DND-41 (cell line): ENCODE data around the gene AMFR.

Source experiments
- ATAC-seq: fragments of 200-7000 bp; cut with Tn5 transposase; 3 replicates; pipeline ENCODE4 v1.9.1; 2021; ENCODE audit warnings: low read depth; ENCODE audit not compliant: insufficient read depth
- DNase-seq: peaks from one replicate; pipeline ENCODE4 v3.0.0-alpha.2; 2020
- H2AFZ ChIP-seq: 2 replicates; pipeline ENCODE4 v1.6.0; 2012; ENCODE audit warnings: low read depth, low read length
- H3K27ac ChIP-seq: 2 replicates; pipeline ENCODE4 v1.5.1; 2012; ENCODE audit warnings: low read length, inconsistent platforms
- H3K27me3 ChIP-seq: fragments of 200-600 bp; sonication (generic); 2 replicates; pipeline ENCODE4 v1.6.0; 2012; ENCODE audit warnings: low read length, mild to moderate bottlenecking, inconsistent platforms; ENCODE audit not compliant: insufficient read depth, poor library complexity
- H3K36me3 ChIP-seq: 2 replicates; pipeline ENCODE4 v1.5.1; 2012; ENCODE audit warnings: low read length, inconsistent platforms; ENCODE audit not compliant: insufficient read depth
- H3K4me1 ChIP-seq: 2 replicates; pipeline ENCODE4 v1.5.1; 2012; ENCODE audit warnings: mild to moderate bottlenecking, low read length; ENCODE audit not compliant: insufficient read depth
- H3K4me2 ChIP-seq: 2 replicates; pipeline ENCODE4 v1.6.0; 2012; ENCODE audit warnings: mild to moderate bottlenecking, moderate library complexity, low read length, inconsistent platforms; ENCODE audit not compliant: insufficient read depth
- H3K4me3 ChIP-seq, 2 experiments: fragments of 200-600 bp in 1 of 2; shearing (Covaris generic) in 1 of 2; 2 replicates each; pipeline ENCODE4 v1.5.1; 2012 to 2016; ENCODE audit warnings: inconsistent platforms in 2 of 2, low read length in 2 of 2, mild to moderate bottlenecking in 2 of 2, low read depth in 1 of 2, moderate library complexity in 1 of 2
- H3K79me2 ChIP-seq: 2 replicates; pipeline ENCODE4 v1.6.0; 2012; ENCODE audit warnings: low read length, inconsistent platforms; ENCODE audit not compliant: insufficient read depth
- H3K9ac ChIP-seq: 2 replicates; pipeline ENCODE4 v1.6.0; 2012; ENCODE audit warnings: low read depth, mild to moderate bottlenecking, inconsistent platforms, low read length, moderate library complexity
- H3K9me3 ChIP-seq: 2 replicates; pipeline ENCODE4 v1.5.1; 2012; ENCODE audit warnings: low read length, moderate library complexity, mild to moderate bottlenecking, inconsistent platforms; ENCODE audit not compliant: insufficient read depth, severe bottlenecking
- H4K20me1 ChIP-seq: 2 replicates; pipeline ENCODE4 v1.6.0; 2012; ENCODE audit warnings: low read length; ENCODE audit not compliant: insufficient read depth
- CTCF ChIP-seq: IDR thresholded peaks from 2 replicates; pipeline ENCODE4 v1.5.1; 2012; ENCODE audit warnings: borderline replicate concordance, low read length, moderate library complexity, mild to moderate bottlenecking; ENCODE audit not compliant: poor library complexity, severe bottlenecking; ENCODE audit errors: extremely low read depth
- EZH2 ChIP-seq: IDR thresholded peaks from 3 replicates; pipeline ENCODE4 v1.6.1; 2012; ENCODE audit warnings: borderline replicate concordance, low read depth, mild to moderate bottlenecking, moderate library complexity, low read length, inconsistent platforms; ENCODE audit not compliant: severe bottlenecking

Gene AMFR

DNA sequence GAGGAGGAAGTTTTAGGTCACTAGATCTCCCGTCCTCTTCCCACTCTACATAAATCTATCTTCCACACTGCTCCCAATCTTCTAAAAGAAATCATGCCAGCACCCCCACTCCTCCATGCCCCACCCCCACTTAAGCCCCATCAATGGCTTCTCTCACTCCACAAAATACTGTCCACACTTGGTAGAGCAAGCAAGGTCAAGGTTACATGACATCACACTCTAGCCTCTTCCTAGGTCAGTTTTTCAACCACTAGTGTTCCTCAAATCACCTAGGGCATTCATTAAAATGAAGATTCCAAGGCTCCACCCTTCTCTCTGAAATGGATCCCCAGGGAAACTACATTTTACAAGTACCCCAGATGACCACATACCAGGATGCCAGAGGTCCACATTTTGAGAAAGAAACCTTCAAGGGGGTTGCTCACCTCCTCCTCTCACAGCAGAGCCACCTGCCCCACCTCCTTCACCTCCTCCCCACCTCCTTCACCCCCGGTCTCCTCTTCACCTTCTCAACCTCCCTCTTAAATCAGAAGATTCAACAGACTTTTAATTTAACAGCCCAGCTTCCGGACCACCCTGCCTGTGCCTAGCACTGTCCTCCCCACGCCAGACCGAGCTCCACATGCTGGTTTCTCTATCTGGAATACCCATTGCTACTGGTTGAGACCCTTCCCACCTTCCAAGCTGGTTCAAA, 3.2 kb downstream of the AMFR start:
- H3K4me3 ChIP-seq: no peak overlapping the region
- no peak overlapping the region for H3K9ac ChIP-seq
- TF ChIP-seq EZH2: no peak
- DNase-seq: no peak
- no peaks in the 10 kb centered on the region; the same call in 1 of the 2 replicates for H3K36me3 ChIP-seq
- H3K4me2 ChIP-seq: peak overlapping the region; percentile 77; the same call in 1 of the 2 replicates
- no peak for ATAC-seq
- no peak overlapping the region for H3K27ac ChIP-seq
- H3K9me3 ChIP-seq: no peaks in the 10 kb centered on the region
- no peaks in the 10 kb centered on the region for H3K27me3 ChIP-seq
- H3K79me2 ChIP-seq: peaks cover 78% of the 10 kb centered on the region
- H3K4me1 ChIP-seq: peaks cover 40% of the 10 kb centered on the region
- H2AFZ ChIP-seq: no peak overlapping the region
- peaks cover 39% of the 10 kb centered on the region for H4K20me1 ChIP-seq

GRCh38 chr16:56421313-56421712, 4.0 kb downstream of the AMFR start:
- no peak for ATAC-seq
- peaks cover 40% of the 10 kb centered on the region for H3K4me1 ChIP-seq
- no peak for DNase-seq

GRCh38 chr16:56420613-56421012, 4.7 kb downstream of the AMFR start:
- no peak overlapping the region for H2AFZ ChIP-seq
- H3K36me3 ChIP-seq: no peaks in the 10 kb centered on the region; the same call in 1 of the 2 replicates
- peaks cover 34% of the 10 kb centered on the region for H3K4me1 ChIP-seq
- no peak overlapping the region for H3K4me2 ChIP-seq
- H3K9ac ChIP-seq: no peak overlapping the region
- H4K20me1 ChIP-seq: peaks cover 40% of the 10 kb centered on the region
- DNase-seq (no peak), ATAC-seq (no peak)
- TF ChIP-seq CTCF (no peak), EZH2 (no peak)
- no peak overlapping the region for H3K4me3 ChIP-seq
- H3K9me3 ChIP-seq: no peaks in the 10 kb centered on the region
- H3K79me2 ChIP-seq: peaks cover 93% of the 10 kb centered on the region
- H3K27ac ChIP-seq: no peak overlapping the region
- H3K27me3 ChIP-seq: no peaks in the 10 kb centered on the region

More at GRCh38 chr16:56421313-56421712, 4.0 kb downstream of the AMFR start:
- Histone ChIP-seq H3K4me3 (no peak overlapping the region), H3K36me3 (no peaks in the 10 kb centered on the region; the same call in 1 of the 2 replicates), H3K4me2 (peak overlapping the region; percentile 77; the same call in 1 of the 2 replicates), H3K27me3 (no peaks in the 10 kb centered on the region), H2AFZ (no peak overlapping the region), H3K9me3 (no peaks in the 10 kb centered on the region), H3K79me2 (peaks cover 86% of the 10 kb centered on the region), H4K20me1 (peaks cover 39% of the 10 kb centered on the region), H3K9ac (no peak overlapping the region), H3K27ac (no peak overlapping the region)
- TF ChIP-seq CTCF (no peak), EZH2 (no peak)

- Histone ChIP-seq H3K9me3 (no peaks in the 10 kb centered on the region), H3K4me3 (no peak overlapping the region), H4K20me1 (peaks cover 46% of the 10 kb centered on the region), H2AFZ (no peak overlapping the region), H3K36me3 (no peaks in the 10 kb centered on the region; the same call in 1 of the 2 replicates), H3K27me3 (no peaks in the 10 kb centered on the region), H3K4me2 (no peak overlapping the region), H3K4me1 (peaks cover 32% of the 10 kb centered on the region), H3K9ac (no peak overlapping the region), H3K27ac (no peak overlapping the region), H3K79me2 (peaks cover 97% of the 10 kb centered on the region)
- TF ChIP-seq EZH2: no peak
- TF ChIP-seq CTCF: no peak
- no peak for ATAC-seq
- no peak for DNase-seq
Measured at GRCh38 chr16:56419740-56420548, 5.4 kb downstream of the AMFR start.
